HG02571 (cell line): Measurements from ENCODE around the gene SMIM43.
"Not testable (repeated sequence)": the region's sequence is repeated elsewhere in the genome, so short reads cannot be mapped to it uniquely, and the experiment has no call there.

Experiments
- ATAC-seq: cut with Tn5 transposase; IDR thresholded peaks from one replicate; pipeline ENCODE4 v1.9.1; 2021; ENCODE audit warnings: mild to moderate bottlenecking, moderate library complexity; ENCODE audit not compliant: unreplicated experiment

SMIM43 gene

GRCh38 chr4:121784401-121784800 is 19.4 kb upstream of the SMIM43 start:
- no peak for ATAC-seq

DNA sequence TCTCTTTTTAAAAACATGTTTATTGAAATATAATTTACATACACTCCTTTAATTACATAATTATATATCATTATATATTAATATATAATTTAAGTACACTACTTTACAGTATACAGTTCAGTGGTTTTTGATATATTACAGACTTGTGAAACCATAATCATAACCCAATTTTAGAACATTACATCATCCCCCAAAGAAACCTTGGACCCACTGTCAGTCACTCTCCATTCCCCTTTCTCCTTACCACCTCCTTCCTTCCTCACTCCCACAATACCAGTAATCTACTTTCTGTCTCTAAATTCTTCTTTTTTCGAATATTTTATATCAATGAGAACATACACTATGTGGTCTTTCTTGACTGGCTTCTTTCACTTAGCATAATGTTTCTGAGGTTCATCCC is 18.2 kb upstream of the SMIM43 start:
- ATAC-seq, result no peak

DNA sequence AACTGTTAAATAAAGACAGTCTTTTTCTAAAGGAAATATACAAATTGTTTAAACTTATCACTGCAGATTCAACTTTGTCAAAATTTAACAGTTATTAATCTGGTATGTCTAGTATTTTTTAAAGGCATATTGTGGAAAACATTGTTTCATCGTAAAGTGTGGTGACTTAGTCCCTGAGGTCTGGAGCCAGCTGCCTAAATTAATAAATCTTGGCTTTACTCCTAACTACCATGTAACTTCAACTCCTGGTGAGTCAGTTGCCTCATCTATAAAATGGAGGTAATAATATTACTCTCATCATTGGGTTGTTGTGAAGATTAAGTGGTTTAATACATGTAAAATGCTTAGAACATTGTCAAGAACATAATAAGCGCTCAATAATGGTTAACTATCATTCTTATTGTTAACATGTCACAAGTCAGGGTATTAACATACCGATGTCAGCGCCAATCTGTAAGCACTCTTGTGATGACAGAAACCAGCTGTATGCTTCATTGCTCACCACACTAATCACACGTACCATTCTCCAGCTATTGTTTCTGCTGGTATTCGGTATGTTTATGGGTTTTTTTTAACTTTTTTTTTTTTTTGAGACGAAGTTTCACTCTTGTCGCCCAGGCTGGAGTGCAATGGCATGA is 14.1 kb upstream of the SMIM43 start:
- no peak for ATAC-seq

DNA sequence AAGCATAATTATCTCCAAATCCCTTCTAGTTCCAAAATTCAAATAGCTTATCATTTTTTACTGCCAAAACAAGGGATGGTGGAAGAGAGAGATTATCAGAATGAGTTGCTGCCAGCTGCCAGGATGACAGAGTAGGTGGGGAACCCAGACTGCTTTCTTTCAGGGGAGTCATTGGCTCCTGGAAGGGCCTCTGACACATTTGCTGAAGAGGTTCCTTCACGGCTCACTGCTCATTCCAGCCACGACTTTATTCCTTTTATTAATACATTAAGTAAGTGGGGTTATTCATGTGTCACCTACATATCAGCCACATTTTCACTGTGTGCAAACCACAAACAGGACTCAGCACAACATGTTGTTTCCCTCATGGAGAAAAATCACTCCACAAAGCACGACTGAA is 12.7 kb upstream of the SMIM43 start:
- no peak for ATAC-seq

- ATAC-seq, result no peak
Observed at GRCh38 chr4:121776610-121777401, 11.8 kb upstream of the SMIM43 start.

DNA sequence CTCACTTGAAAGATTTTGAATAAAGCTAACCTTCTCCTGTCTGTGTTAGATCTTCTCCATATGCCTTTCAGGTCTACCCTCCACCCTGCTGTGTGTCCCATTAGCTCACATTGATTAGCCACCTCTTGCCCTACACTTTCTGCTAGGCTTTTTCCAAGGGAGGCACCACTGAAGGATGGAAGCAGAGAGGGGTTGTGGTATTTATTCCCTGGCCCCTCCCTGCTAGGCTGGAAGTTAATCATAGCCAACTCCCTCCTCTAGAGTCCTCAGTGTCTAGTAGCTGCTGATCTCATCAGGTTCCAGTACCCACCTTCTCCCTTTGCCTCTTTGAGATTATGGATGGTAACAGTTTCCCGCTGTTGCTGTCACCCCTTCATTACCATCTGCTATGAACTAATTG is 8.9 kb upstream of the SMIM43 start:
- no peak for ATAC-seq

- ATAC-seq, result no peak
Observed at GRCh38 chr4:121771869-121772268, 6.9 kb upstream of the SMIM43 start.

GRCh38 chr4:121769341-121769740 is 4.4 kb upstream of the SMIM43 start:
- ATAC-seq, result no peak

DNA sequence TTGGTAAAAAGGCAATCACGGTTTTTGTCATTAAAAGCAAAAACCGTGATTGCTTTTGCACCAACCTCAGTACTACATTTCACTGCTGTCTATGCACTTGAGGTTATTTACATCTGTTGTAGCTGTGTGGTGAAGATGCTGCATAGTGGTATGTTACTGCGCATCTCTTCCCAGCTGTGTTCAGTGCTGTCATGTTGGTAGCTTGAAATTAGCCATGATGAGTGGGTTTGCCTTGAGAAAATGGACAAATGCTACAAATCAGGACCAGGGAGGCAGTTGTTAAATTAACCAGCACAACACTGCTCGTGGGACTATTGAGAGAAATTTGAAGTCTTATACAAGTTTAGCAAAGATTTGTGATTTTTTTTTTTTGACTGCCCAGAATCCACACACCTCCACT is 2.2 kb upstream of the SMIM43 start:
- no peak for ATAC-seq

DNA sequence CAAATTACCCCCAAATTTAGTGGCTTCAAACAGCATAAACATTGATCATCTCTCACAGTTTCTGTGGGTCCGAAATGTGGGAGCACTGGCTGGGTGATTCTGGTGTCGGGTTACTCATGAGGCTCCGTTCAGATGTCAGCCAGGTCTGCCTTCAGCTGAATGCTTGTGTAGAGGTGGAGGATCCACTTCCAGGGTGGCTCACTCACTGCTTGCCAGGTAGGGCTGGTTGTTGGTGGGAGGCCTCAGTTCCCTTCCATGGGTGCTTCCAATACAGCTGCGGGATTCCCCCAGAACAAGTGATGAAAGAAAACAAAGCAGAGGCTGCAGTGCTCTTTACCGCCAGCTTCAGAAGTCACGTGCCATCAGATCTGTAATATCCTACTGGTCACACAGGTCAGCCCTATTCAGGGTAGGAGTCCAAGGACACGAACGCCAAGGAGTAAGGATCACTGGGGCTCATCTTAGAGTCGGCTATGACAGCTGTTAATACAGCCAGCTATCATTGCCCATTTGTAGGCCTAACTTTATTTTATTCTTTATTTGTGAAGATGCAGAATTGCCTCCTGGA is 1.1 kb upstream of the SMIM43 start:
- no peak for ATAC-seq

DNA sequence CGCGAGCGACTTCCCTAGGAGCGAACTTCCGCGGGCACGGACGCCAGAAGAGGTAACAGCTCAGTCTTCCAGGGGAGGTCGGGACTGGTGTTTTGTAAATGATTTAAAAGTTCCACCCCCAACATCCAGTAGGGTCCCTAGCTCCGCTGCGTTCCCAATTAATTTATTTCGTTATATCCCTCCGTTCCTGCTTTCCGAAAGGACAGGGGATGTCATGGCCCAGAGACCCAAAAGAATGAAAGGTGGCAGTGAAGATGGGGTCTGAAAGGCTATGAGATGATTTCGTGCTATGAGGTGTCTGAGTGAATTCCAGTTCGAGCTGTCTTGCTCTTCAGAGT is 373 bp upstream of the SMIM43 start:
- ATAC-seq, result no peak

- no peak for ATAC-seq
Observed at GRCh38 chr4:121764303-121764701, 662 bp downstream of the SMIM43 start.

DNA sequence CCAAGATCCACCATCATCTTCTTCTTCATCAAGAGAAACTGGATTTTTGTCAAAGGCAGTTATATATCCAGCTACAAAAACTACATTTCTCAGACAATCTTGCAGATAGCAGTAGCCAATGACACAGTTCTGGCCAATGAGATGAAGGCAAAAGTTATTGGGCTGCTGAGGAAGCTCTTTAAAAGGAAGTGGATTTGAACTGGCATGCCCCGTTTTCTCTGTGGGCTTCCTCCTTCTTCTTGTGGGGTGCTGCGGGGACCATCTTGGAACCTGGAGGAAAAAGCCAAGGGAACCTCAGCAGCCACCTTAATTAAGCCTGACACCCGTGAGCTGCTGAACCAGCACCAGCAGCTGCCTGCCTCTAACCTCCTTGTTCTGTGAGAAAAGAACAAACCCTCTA is 4.8 kb downstream of the SMIM43 start:
- ATAC-seq, result no peak

- no peak for ATAC-seq
Observed at GRCh38 chr4:121758925-121759568, 5.9 kb downstream of the SMIM43 start.

GRCh38 chr4:121752142-121752541 is 12.8 kb downstream of the SMIM43 start:
- ATAC-seq, result not testable (repeated sequence)

- no peak for ATAC-seq
Observed at GRCh38 chr4:121749225-121749624, 15.7 kb downstream of the SMIM43 start.

- ATAC-seq, result no peak
Observed at GRCh38 chr4:121742794-121743193, 22.2 kb downstream of the SMIM43 start.

GRCh38 chr4:121741751-121742150 is 23.2 kb downstream of the SMIM43 start:
- ATAC-seq, result no peak

- no peak for ATAC-seq
Observed at GRCh38 chr4:121740796-121741409, 24.1 kb downstream of the SMIM43 start.

- no peak for ATAC-seq
Observed at GRCh38 chr4:121739575-121739974, 25.4 kb downstream of the SMIM43 start.

- no peak for ATAC-seq
Observed at GRCh38 chr4:121738780-121739535, 26.0 kb downstream of the SMIM43 start.
